Head of caudate nucleus (tissue), 42 donors: ENCODE measurements around the gene LCN9.
"Not testable (repeated sequence)": the region's sequence is repeated elsewhere in the genome, so short reads cannot be mapped to it uniquely, and the experiment has no call there.

ENCODE experiments used
- DNase-seq, 42 donors: peaks; one replicate each; pipeline versions ENCODE4 v3.0.0 to v3.0.0-alpha.2; 2020 to 2021; ENCODE audit warnings: mixed read lengths in 7 of 42
- intact Hi-C: fragments of 100-400 bp; cut with DNase I; formaldehyde crosslinking; loops from one replicate; pipeline ENCODE4 v1.15.0; 2022

The LCN9 gene

GRCh38 chr9:135662758-135663450 is at the start of gene LCN9:
Gene LCN9 (plus strand): TSS chr9:135663309. CDS start chr9:135663322, 13 bp downstream.
- intact Hi-C loops: no loop called here

GRCh38 chr9:135613946-135614805 is 48.9 kb upstream of the LCN9 start:
- intact Hi-C loops: no loop called here
- DNase-seq: peak in 3 of 42 donors; percentile 7 to 28 (median 20)

More at GRCh38 chr9:135662758-135663450, at the start of gene LCN9:
- peak in 29 of 42 donors; percentile 2 to 80 (median 37) for DNase-seq

GRCh38 chr9:135614821-135615665 is 48.1 kb upstream of the LCN9 start:
- intact Hi-C loops: no loop called here

GRCh38 chr9:135615666-135616618 is 47.2 kb upstream of the LCN9 start:
- intact Hi-C loops: no loop called here
- peak in 4 of 42 donors; percentile 5 to 35 (median 25) for DNase-seq

More at GRCh38 chr9:135614821-135615665, 48.1 kb upstream of the LCN9 start:
- DNase-seq: peak in 2 of 42 donors; percentile 22 to 29

DNA sequence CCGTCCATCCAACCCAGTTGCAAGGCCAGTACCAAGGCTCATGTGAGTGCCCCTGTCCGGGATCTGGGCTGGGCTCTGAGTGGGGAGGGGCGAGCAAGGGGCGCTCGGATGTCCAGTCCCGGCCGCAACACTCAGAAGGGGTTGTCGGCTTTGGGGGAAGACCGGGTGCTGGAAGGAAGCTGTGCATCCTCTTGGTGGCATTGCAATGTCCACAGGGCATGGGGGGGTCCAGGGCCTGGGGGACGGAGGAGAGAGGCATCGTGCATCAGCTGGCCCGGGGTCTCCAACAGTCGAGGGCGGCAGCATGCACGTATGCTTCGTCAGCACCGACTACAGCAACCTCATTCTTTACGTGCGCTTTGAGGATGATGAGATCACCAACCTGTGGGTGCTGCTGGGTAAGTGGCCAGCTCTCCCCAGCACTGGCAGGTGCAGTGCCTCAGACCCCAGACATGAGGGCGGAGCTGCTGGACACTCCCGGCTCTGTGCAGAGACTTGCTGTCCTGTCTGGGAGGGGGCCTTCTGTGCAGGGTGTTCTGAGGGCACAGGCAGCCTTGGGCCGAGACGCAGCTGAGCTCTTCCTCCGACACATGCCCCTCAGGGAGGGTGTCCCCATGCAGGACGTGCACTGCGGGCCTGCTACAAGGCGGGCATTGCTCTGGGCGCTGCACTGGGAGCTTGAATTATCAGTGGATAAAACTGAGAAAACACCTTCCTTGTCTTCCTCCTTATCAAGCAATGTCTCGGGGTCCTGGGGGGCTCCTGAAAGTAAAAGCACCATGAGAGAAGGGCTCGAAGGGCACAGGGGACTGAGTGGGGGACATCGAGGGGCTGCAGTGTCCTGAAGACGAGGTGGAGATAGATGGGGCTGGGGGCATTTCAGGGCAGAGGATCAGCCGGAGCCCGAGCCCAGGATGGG is 46.2 kb upstream of the LCN9 start:
- intact Hi-C loops: no loop called here
- peak in 3 of 42 donors; percentile 14 to 39 (median 34) for DNase-seq

GRCh38 chr9:135617538-135617900 is 45.6 kb upstream of the LCN9 start:
- DNase-seq: peak in 2 of 42 donors; percentile 8 to 12
- intact Hi-C loops: no loop called here

DNA sequence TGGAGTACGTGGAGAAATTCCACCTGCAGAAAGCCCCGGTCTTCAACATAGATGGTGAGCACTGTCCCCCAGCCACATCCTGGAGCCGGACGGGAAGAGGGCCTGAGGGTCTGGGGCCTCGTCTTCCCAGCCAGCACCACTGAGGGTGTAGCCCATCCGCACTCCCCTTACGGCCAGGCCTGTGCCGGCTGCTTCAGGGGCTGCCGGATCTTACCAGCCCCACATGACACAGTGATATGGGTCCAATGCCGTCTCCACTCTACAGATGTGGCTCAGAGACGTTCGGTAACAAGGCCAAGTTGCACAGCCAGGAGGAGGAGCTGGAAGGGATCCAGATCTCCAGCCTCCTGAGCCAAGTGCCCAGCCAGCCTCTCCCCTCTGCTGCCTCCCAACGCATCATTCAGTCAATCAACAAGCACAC is 45.1 kb upstream of the LCN9 start:
- DNase-seq: peak in 1 of 42 donors; percentile 27
- intact Hi-C loops: no loop called here

DNA sequence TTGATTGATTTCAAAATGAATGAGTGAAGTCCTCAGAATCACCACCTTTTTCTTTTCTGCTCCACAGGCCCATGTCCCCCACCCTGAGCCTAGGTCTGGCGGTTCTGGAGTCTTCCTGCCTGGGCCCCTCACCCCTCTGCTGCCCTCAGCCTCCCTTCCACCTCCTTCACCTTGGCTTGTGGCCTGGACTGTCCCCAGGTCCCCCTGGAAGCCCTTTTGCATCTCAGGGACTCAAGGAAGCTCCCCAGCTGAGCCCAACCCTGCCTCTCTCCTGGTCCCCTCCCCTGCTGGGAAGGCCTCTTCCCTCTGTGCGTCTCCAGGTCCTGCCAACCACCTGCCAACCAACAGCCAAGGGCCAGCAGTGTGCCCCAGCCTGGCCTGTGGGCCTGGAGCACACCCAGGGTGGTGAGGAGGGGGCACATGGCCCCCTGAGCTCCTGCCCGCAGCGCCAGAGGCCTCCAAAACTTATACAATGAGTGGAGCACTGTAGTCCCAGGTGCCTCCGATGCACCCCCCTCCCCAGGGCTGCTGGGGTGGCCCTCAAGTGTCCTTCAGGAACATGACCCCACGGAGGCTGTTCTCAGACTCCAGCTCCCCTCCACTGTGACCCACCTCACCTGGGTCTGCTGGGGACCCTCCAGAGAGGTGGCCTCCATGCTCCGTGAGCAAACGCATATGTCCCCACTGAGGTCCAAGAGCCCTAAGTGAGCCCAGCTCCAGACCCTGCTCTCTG is 44.1 kb upstream of the LCN9 start:
- intact Hi-C loops: no loop called here
- DNase-seq: no peak

GRCh38 chr9:135619599-135619886 is 43.6 kb upstream of the LCN9 start:
- peak in 1 of 42 donors; percentile 28 for DNase-seq
- intact Hi-C loops: no loop called here

GRCh38 chr9:135620558-135620957 is 42.6 kb upstream of the LCN9 start:
- peak in 1 of 42 donors; percentile 0 for DNase-seq
- intact Hi-C loops: no loop called here

GRCh38 chr9:135622415-135623020 is 40.6 kb upstream of the LCN9 start:
- DNase-seq: peak in 1 of 42 donors; percentile 22
- intact Hi-C loops: no loop called here

- intact Hi-C loops: no loop called here
Measured at GRCh38 chr9:135624282-135624681, 38.8 kb upstream of the LCN9 start.

DNA sequence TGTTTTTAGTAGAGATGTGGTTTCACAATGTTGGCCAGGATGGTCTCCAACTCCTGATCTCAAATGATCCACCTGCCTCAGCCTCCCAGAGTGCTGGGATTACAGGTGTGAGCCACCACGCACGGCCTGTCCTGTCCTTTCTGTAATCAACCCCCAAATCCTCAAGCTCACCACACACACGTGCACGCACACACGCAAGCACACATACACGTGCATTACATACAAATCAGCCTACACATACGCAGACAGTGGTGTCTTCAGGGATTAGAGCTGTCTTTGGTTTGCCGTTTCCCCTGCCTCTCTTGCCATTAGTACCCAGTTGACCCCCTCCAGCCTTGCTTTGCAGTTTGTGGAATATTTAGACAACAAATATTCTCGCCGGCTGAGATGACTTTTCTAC is 30.3 kb upstream of the LCN9 start:
- intact Hi-C loops: no loop called here
- DNase-seq: no peak

More at GRCh38 chr9:135624282-135624681, 38.8 kb upstream of the LCN9 start:
- no peak for DNase-seq

- intact Hi-C loops: not testable (repeated sequence)
Measured at GRCh38 chr9:135636930-135637530, 26.1 kb upstream of the LCN9 start.

DNA sequence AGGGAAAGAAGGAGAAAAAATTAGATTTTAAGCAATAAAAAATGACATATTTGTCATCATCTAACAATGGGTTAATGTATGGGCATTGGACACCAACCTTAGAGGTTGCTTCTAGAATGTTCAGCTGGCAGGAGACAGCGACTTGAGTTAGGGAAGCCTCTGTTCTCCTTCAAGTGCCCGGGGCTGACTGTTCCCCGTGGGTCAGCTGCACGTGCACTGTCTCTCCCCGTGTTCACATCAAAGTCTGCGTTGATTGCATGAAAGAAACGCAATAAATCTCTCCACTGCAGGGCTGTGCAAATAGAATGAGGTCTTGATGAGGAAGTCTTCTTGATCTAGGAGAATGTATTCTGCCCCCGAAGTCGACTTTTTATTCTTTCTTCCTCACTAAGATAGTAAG is 23.9 kb upstream of the LCN9 start, which contains the start of gene GLT6D1:
Gene GLT6D1 (minus strand): TSS at position 345 of the 400 bp plus-strand sequence. CDS start 353 bp downstream, outside the sequence.
- DNase-seq: peak in 1 of 42 donors; percentile 33
- intact Hi-C loops: no loop called here

More at GRCh38 chr9:135636930-135637530, 26.1 kb upstream of the LCN9 start:
- DNase-seq: peak in 1 of 42 donors; percentile 4
